Suprapubic skin (tissue), 4 donors: ENCODE measurements around the gene MFAP3L.

ENCODE experiments used
- EP300 ChIP-seq: sonication (generic); formaldehyde crosslinking; IDR thresholded peaks from one replicate; pipeline ENCODE4 v1.6.1; 2017; ENCODE audit warnings: antibody characterized with exemption
- POLR2A ChIP-seq, 2 donors: fragments of 450-650 bp; IDR thresholded peaks; one replicate each; pipeline ENCODE4 v1.6.1; 2017; ENCODE audit warnings: antibody characterized with exemption in 2 of 2, mild to moderate bottlenecking in 2 of 2, moderate library complexity in 2 of 2
- POLR2AphosphoS5 ChIP-seq, 3 donors: sonication (generic); formaldehyde crosslinking; IDR thresholded peaks; one replicate each; pipeline ENCODE4 v1.6.1; 2017; ENCODE audit warnings: antibody characterized with exemption in 3 of 3
- TF ChIP-seq, protein P1 (sequence below), 2 donors: fragments of 200-600 bp in 1 of 2; fragments of 450-650 bp in 1 of 2; sonication (generic) in 1 of 2; IDR thresholded peaks; one replicate each; pipeline ENCODE4 v1.5.1; 2016 to 2019; ENCODE audit warnings: antibody characterized with exemption in 2 of 2, mild to moderate bottlenecking in 1 of 2, moderate library complexity in 1 of 2

DNA sequence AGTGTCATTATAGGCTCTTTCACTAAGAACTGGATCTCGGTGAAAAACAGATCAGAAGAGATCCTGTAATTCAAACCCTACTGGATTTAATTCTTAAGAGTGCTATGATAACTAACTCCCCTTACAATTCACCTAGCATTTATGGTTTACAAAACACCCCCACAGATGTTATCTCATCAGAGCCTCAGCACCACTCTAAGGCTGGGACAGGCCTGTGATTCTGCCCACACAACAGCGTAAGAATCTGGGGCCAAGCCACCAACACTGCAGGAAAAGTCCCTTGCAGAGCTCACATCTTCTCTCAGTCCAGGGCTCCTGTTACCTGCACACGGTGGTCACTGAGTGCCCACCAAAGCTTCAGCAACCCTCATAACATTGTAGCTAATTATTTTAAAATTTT lies 8.9 kb downstream of the MFAP3L start:
- no peak for TF ChIP-seq EP300
- TF ChIP-seq POLR2A (IDR thresholded peaks at IDR 0.05): no peak
- TF ChIP-seq, protein P1, sequence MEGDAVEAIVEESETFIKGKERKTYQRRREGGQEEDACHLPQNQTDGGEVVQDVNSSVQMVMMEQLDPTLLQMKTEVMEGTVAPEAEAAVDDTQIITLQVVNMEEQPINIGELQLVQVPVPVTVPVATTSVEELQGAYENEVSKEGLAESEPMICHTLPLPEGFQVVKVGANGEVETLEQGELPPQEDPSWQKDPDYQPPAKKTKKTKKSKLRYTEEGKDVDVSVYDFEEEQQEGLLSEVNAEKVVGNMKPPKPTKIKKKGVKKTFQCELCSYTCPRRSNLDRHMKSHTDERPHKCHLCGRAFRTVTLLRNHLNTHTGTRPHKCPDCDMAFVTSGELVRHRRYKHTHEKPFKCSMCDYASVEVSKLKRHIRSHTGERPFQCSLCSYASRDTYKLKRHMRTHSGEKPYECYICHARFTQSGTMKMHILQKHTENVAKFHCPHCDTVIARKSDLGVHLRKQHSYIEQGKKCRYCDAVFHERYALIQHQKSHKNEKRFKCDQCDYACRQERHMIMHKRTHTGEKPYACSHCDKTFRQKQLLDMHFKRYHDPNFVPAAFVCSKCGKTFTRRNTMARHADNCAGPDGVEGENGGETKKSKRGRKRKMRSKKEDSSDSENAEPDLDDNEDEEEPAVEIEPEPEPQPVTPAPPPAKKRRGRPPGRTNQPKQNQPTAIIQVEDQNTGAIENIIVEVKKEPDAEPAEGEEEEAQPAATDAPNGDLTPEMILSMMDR (IDR thresholded peaks at IDR 0.05): no peak
- no peak for TF ChIP-seq POLR2AphosphoS5 (IDR thresholded peaks at IDR 0.05)
